A673 (cell line): Measurements from ENCODE around the gene ARHGEF7. TPM values are rescaled to one million over a fixed set of nuclear protein-coding genes. Genes with fewer than 3 reads are reported as not detected.

ENCODE experiments used
- BruUV-seq: library from RNA; stranded (reverse); fragments of 400-500 nt; replicated peaks from 2 replicates; lab custom pipeline; 2021; lab: Mats Ljungman, UMichigan
- CTCF ChIA-PET: fragments of 300-600 bp; sonication (Branson Sonifier 250); formaldehyde crosslinking; loops from one replicate; lab custom pipeline; 2022; ENCODE audit warnings: antibody characterized with exemption; lab: Charles Lee
- POLR2A ChIA-PET: fragments of 300-600 bp; sonication (Branson Sonifier 250); formaldehyde crosslinking; loops from one replicate; lab custom pipeline; 2022; ENCODE audit warnings: antibody characterized with exemption; ENCODE audit not compliant: low non-redundant PET; lab: Charles Lee
- DNase-seq: peaks from one replicate; pipeline ENCODE4 v3.0.0-alpha.2; 2015; ENCODE audit warnings: low spot score
- H3K27ac ChIP-seq: fragments of 200-600 bp; sonication (generic); 2 replicates; pipeline ENCODE4 v1.5.1; 2016; ENCODE audit warnings: mixed run types, low read depth, mild to moderate bottlenecking, mixed read lengths, antibody characterized with exemption, low read length; ENCODE audit not compliant: poor library complexity, severe bottlenecking
- H3K27me3 ChIP-seq: fragments of 200-600 bp; sonication (generic); replicated peaks from 2 replicates; pipeline ENCODE4 v1.6.1; 2017; ENCODE audit warnings: mixed run types, low read depth, mild to moderate bottlenecking, mixed read lengths, antibody characterized with exemption, low read length; ENCODE audit not compliant: insufficient read depth, poor library complexity
- H3K36me3 ChIP-seq: fragments of 200-600 bp; sonication (generic); 2 replicates; pipeline ENCODE4 v1.6.1; 2016; ENCODE audit warnings: mixed run types, mild to moderate bottlenecking, mixed read lengths, antibody characterized with exemption, low read length; ENCODE audit not compliant: insufficient read depth, poor library complexity, severe bottlenecking
- H3K4me1 ChIP-seq: fragments of 200-600 bp; sonication (generic); 2 replicates; pipeline ENCODE4 v1.6.1; 2017; ENCODE audit warnings: mixed run types, mild to moderate bottlenecking, mixed read lengths, antibody characterized with exemption, low read length; ENCODE audit not compliant: insufficient read depth, poor library complexity, severe bottlenecking
- H3K4me3 ChIP-seq: fragments of 200-600 bp; sonication (generic); 2 replicates; pipeline ENCODE4 v1.5.1; 2016; ENCODE audit warnings: low read depth, mixed run types, mild to moderate bottlenecking, mixed read lengths, low read length; ENCODE audit not compliant: poor library complexity, severe bottlenecking
- H3K9me3 ChIP-seq: fragments of 200-600 bp; sonication (generic); 2 replicates; pipeline ENCODE4 v1.6.1; 2016; ENCODE audit warnings: mixed run types, low read depth, mild to moderate bottlenecking, mixed read lengths, antibody characterized with exemption, low read length; ENCODE audit not compliant: poor library complexity, severe bottlenecking
- CTCF ChIP-seq: fragments of 300-800, 200-600 bp; sonication (generic); conservative IDR thresholded peaks from 2 replicates; pipeline ENCODE4 v1.5.1; 2017; ENCODE audit warnings: low read depth, mild to moderate bottlenecking, antibody characterized with exemption, low read length, moderate library complexity, mixed read lengths
- EZH2 ChIP-seq: fragments of 200-600 bp; sonication (generic); IDR thresholded peaks from 2 replicates; pipeline ENCODE4 v1.6.1; 2017; ENCODE audit warnings: borderline replicate concordance, low read depth, mild to moderate bottlenecking, mixed read lengths, antibody characterized with exemption, low read length; ENCODE audit not compliant: poor library complexity, severe bottlenecking
- intact Hi-C: fragments of 100-400 bp; cut with micrococcal nuclease; formaldehyde crosslinking; loops from one replicate; pipeline ENCODE4 v1.10.0; 2022; ENCODE audit not compliant: unreplicated experiment
- total RNA-seq: library from RNA; stranded (reverse); gene quantifications from 2 replicates; pipeline ENCODE4 v1.2.3, GENCODE V29; 2021

ARHGEF7 gene
- total RNA-seq, 1 experiment from 2014 or later = 39.9 TPM

- H3K9me3 ChIP-seq = no peaks in the 10 kb centered on the region
- no peak for TF ChIP-seq EZH2
- no peak for TF ChIP-seq CTCF
- POLR2A ChIA-PET = interaction anchor here (0.7 kb wide), 1 partner anchor 41 kb away, joined by 4 read pairs; no protein-coding TSS in a partner anchor
- no peak overlapping the region for H3K27ac ChIP-seq
- no peak overlapping the region for H3K4me3 ChIP-seq
- H3K36me3 ChIP-seq = no peaks in the 10 kb centered on the region
- DNase-seq = no peak
- CTCF ChIA-PET = no interaction called here
- no peaks in the 10 kb centered on the region for H3K27me3 ChIP-seq
- intact Hi-C loops = no loop called here
- H3K4me1 ChIP-seq = no peaks in the 10 kb centered on the region
- no TSS peak for BruUV-seq
Observed at GRCh38 chr13:111161601-111162600, 46.8 kb downstream of the ARHGEF7 start.

- CTCF ChIA-PET = no interaction called here
- POLR2A ChIA-PET = no interaction called here
- no TSS peak for BruUV-seq
Observed at GRCh38 chr13:111165241-111166010, 50.3 kb downstream of the ARHGEF7 start.

More at GRCh38 chr13:111165241-111166010, 50.3 kb downstream of the ARHGEF7 start:
- Histone ChIP-seq H3K36me3 (no peaks in the 10 kb centered on the region), H3K27ac (no peak overlapping the region), H3K4me3 (no peak overlapping the region), H3K4me1 (no peaks in the 10 kb centered on the region), H3K9me3 (no peaks in the 10 kb centered on the region), H3K27me3 (no peaks in the 10 kb centered on the region)
- no peak for DNase-seq
- no peak for TF ChIP-seq EZH2
- no peak for TF ChIP-seq CTCF
- intact Hi-C loops = no loop called here
